A549 treated with GW870086 at 1 μM for 4 hours (cell line): ENCODE results near the gene CEP135. TPM values are rescaled to one million over a fixed set of nuclear protein-coding genes. Genes with fewer than 3 reads are reported as not detected.

Experiments
- total RNA-seq: library from RNA; stranded (reverse); fragments of 200-300 nt; extraction: Qiagen RNA extraction; gene quantifications from 5 replicates; pipeline ENCODE4 v1.2.3, GENCODE V29; 2022; ENCODE audit warnings: low read depth

Gene CEP135, protein sequence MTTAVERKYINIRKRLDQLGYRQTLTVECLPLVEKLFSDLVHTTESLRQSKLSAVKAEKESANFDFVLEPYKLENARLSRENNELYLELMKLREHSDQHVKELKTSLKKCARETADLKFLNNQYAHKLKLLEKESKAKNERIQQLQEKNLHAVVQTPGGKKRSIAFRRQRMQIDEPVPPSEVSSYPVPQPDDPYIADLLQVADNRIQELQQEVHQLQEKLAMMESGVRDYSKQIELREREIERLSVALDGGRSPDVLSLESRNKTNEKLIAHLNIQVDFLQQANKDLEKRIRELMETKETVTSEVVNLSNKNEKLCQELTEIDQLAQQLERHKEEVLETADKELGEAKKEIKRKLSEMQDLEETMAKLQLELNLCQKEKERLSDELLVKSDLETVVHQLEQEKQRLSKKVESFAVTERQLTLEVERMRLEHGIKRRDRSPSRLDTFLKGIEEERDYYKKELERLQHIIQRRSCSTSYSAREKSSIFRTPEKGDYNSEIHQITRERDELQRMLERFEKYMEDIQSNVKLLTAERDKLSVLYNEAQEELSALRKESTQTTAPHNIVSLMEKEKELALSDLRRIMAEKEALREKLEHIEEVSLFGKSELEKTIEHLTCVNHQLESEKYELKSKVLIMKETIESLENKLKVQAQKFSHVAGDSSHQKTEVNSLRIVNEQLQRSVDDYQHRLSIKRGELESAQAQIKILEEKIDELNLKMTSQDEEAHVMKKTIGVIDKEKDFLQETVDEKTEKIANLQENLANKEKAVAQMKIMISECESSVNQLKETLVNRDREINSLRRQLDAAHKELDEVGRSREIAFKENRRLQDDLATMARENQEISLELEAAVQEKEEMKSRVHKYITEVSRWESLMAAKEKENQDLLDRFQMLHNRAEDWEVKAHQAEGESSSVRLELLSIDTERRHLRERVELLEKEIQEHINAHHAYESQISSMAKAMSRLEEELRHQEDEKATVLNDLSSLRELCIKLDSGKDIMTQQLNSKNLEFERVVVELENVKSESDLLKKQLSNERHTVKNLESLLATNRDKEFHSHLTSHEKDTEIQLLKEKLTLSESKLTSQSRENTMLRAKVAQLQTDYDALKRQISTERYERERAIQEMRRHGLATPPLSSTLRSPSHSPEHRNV
- 3.7 to 5.1 TPM (median 4.9 TPM) in 5 replicates for total RNA-seq

DNA sequence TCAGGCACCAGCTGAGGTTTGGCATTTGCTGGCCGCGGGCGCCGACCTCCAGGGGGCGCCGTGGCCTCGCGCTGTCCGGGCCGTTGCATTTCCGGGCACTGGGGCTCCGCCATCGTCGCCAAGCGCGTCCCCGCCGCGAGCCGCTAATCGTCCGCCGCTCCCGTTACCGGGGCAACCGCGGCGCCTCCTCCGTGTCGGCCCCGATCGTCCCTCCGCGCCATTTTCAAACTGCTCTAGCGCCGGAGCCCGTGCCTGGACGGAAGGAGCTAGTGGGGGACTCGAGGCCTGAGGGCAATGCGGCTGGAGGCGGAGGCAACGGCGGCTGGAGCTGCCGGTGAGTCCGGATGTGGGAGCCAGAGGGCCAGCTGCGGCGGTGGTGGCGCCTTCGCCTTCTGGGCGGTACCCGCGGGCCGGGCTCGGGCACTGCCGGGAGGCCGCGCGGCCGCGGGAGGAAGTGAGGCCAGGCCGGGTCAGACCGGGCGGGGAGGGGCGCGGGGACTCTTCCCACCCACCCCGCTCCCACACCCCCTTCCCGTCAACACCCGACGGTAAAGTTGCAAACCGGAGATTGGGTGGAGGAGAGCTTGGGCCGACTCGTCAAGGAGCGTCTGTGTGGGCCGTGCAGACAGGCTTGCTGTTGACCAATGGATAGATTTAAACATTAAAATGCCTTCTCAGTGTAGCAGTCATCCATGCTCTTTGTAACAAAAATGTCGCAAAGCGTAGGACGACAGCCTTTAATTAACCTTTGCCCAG is at the start of gene CEP135:
TSS of gene CEP135 (plus strand) at position 220 of the 756 bp plus-strand sequence. CDS start 3,186 bp downstream, outside the sequence.

Other genes with a start within 250 kb of the CEP135 start
- gene EXOC1L, start 129.2 kb upstream of the CEP135 start, total RNA-seq = not detected in 5 replicates
- gene EXOC1, start 95.3 kb upstream of the CEP135 start, total RNA-seq = 10.5 to 15.2 TPM (median 14.4 TPM) in 5 replicates